Left lobe of liver (tissue), 2 donors: ENCODE data around the gene MRPL39. TPM values are rescaled to one million over a fixed set of nuclear protein-coding genes. Genes with fewer than 3 reads are reported as not detected.

Experiments
- ATAC-seq: fragments of 200-7000 bp; cut with Tn5 transposase; one replicate; pipeline ENCODE4 v1.9.1; 2020; ENCODE audit warnings: mild to moderate bottlenecking, moderate library complexity
- DNase-seq: peaks from one replicate; pipeline ENCODE4 v3.0.0-alpha.2; 2020; ENCODE audit warnings: low spot score
- total RNA-seq: library from RNA; stranded (reverse); gene quantifications from one replicate; pipeline ENCODE4 v1.2.1, GENCODE V29; 2021
- donor health status: DM: no; HTN: no; CAD: no; lungs with moderate emphysema.
- donor health status: DM: no; HTN: yes; CAD: no.

Gene MRPL39
- total RNA-seq, 1 donor from 2014 or later: 17.4 TPM

- ATAC-seq (no peak), DNase-seq (no peak)
Observed at GRCh38 chr21:25615880-25616279, 8.6 kb upstream of the MRPL39 start.

- DNase-seq: no peak
- no peak for ATAC-seq
Observed at GRCh38 chr21:25614441-25614840, 7.2 kb upstream of the MRPL39 start.

- DNase-seq (peak; percentile 79), ATAC-seq (peak; percentile 88)
Observed at GRCh38 chr21:25608044-25608737, 910 bp upstream of the MRPL39 start.

GRCh38 chr21:25589887-25590286 lies 17.4 kb downstream of the MRPL39 start:
- DNase-seq: no peak

GRCh38 chr21:25586791-25587190 lies 20.5 kb downstream of the MRPL39 start:
- no peak for ATAC-seq

More at GRCh38 chr21:25589887-25590286, 17.4 kb downstream of the MRPL39 start:
- ATAC-seq: no peak

GRCh38 chr21:25586326-25586725 lies 21.0 kb downstream of the MRPL39 start:
- DNase-seq: no peak

More at GRCh38 chr21:25586791-25587190, 20.5 kb downstream of the MRPL39 start:
- DNase-seq: no peak

GRCh38 chr21:25584833-25585676 lies 22.2 kb downstream of the MRPL39 start:
- ATAC-seq (no peak), DNase-seq (no peak)

More at GRCh38 chr21:25586326-25586725, 21.0 kb downstream of the MRPL39 start:
- ATAC-seq: no peak

- no peak for DNase-seq
Observed at GRCh38 chr21:25583370-25584130, 23.7 kb downstream of the MRPL39 start.

GRCh38 chr21:25582888-25583287 lies 24.4 kb downstream of the MRPL39 start:
- ATAC-seq (no peak), DNase-seq (no peak)

More at GRCh38 chr21:25583370-25584130, 23.7 kb downstream of the MRPL39 start:
- ATAC-seq: no peak

- DNase-seq (no peak), ATAC-seq (no peak)
Observed at GRCh38 chr21:25582164-25582790, 25.0 kb downstream of the MRPL39 start.

- DNase-seq (no peak), ATAC-seq (no peak)
Observed at GRCh38 chr21:25581582-25581981, 25.7 kb downstream of the MRPL39 start.

- ATAC-seq: no peak
- DNase-seq: no peak
Observed at GRCh38 chr21:25580912-25581260, 26.4 kb downstream of the MRPL39 start.

GRCh38 chr21:25579226-25580013 lies 27.9 kb downstream of the MRPL39 start:
- DNase-seq (no peak), ATAC-seq (no peak)

GRCh38 chr21:25578056-25578961 lies 29.0 kb downstream of the MRPL39 start:
- DNase-seq (no peak), ATAC-seq (no peak)

- no peak for ATAC-seq
- DNase-seq: no peak
Observed at GRCh38 chr21:25577424-25578055, 29.7 kb downstream of the MRPL39 start.

- DNase-seq (no peak), ATAC-seq (no peak)
Observed at GRCh38 chr21:25573409-25574206, 33.7 kb downstream of the MRPL39 start.

GRCh38 chr21:25572861-25573310 lies 34.4 kb downstream of the MRPL39 start:
- ATAC-seq (no peak), DNase-seq (no peak)

GRCh38 chr21:25571726-25572121 lies 35.6 kb downstream of the MRPL39 start:
- DNase-seq (no peak), ATAC-seq (no peak)
